IPS-20b (cell line): ENCODE results near the gene FAM20C.

Experiments
- H3K27ac ChIP-seq: one replicate; pipeline ENCODE4 v1.5.1; 2013; ENCODE audit warnings: low read length
- H3K27me3 ChIP-seq: 2 replicates; pipeline ENCODE4 v1.6.1; 2013; ENCODE audit warnings: mild to moderate bottlenecking, low read length, inconsistent platforms; ENCODE audit not compliant: insufficient read depth
- H3K36me3 ChIP-seq: 2 replicates; pipeline ENCODE4 v1.6.1; 2013; ENCODE audit warnings: low read depth, mild to moderate bottlenecking, inconsistent platforms, low read length, moderate library complexity; ENCODE audit not compliant: insufficient read depth
- H3K4me1 ChIP-seq: 2 replicates; pipeline ENCODE4 v1.6.1; 2013; ENCODE audit warnings: mild to moderate bottlenecking, control low read depth, inconsistent platforms, low read length, moderate library complexity; ENCODE audit not compliant: insufficient read depth
- H3K4me3 ChIP-seq: 2 replicates; pipeline ENCODE4 v1.5.1; 2013; ENCODE audit warnings: mild to moderate bottlenecking, low read length, inconsistent platforms
- H3K9ac ChIP-seq: 2 replicates; pipeline ENCODE4 v1.6.1; 2013; ENCODE audit warnings: low read depth, mild to moderate bottlenecking, inconsistent platforms, low read length, moderate library complexity
- H3K9me3 ChIP-seq: 2 replicates; pipeline ENCODE4 v1.6.1; 2013; ENCODE audit warnings: mild to moderate bottlenecking, low read depth, low read length, inconsistent platforms; ENCODE audit not compliant: insufficient read depth

FAM20C gene

GRCh38 chr7:273327-273726 is 81.0 kb downstream of the FAM20C start:
- Histone ChIP-seq H3K27ac (no peak overlapping the region), H3K27me3 (no peaks in the 10 kb centered on the region), H3K9ac (no peak overlapping the region), H3K4me3 (no peak overlapping the region), H3K9me3 (peaks cover 82% of the 10 kb centered on the region), H3K36me3 (no peaks in the 10 kb centered on the region), H3K4me1 (no peaks in the 10 kb centered on the region)

GRCh38 chr7:274266-274665 is 81.9 kb downstream of the FAM20C start:
- Histone ChIP-seq H3K9ac (no peak overlapping the region), H3K9me3 (peaks cover 72% of the 10 kb centered on the region), H3K27me3 (no peaks in the 10 kb centered on the region), H3K36me3 (no peaks in the 10 kb centered on the region), H3K4me3 (no peak overlapping the region), H3K4me1 (no peaks in the 10 kb centered on the region), H3K27ac (no peak overlapping the region)

GRCh38 chr7:276230-276835 is 84.0 kb downstream of the FAM20C start:
- Histone ChIP-seq H3K27me3 (no peaks in the 10 kb centered on the region), H3K27ac (no peak overlapping the region), H3K4me1 (no peaks in the 10 kb centered on the region), H3K4me3 (no peak overlapping the region), H3K9me3 (peaks cover 57% of the 10 kb centered on the region), H3K9ac (no peak overlapping the region), H3K36me3 (no peaks in the 10 kb centered on the region)

GRCh38 chr7:277228-277627 is 84.9 kb downstream of the FAM20C start:
- Histone ChIP-seq H3K27ac (no peak overlapping the region), H3K4me1 (no peaks in the 10 kb centered on the region), H3K27me3 (no peaks in the 10 kb centered on the region), H3K36me3 (no peaks in the 10 kb centered on the region), H3K9ac (no peak overlapping the region), H3K9me3 (peaks cover 59% of the 10 kb centered on the region), H3K4me3 (no peak overlapping the region)

- Histone ChIP-seq H3K9ac (no peak overlapping the region), H3K4me1 (no peaks in the 10 kb centered on the region), H3K36me3 (no peaks in the 10 kb centered on the region), H3K4me3 (no peak overlapping the region), H3K9me3 (peaks cover 51% of the 10 kb centered on the region), H3K27me3 (no peaks in the 10 kb centered on the region), H3K27ac (no peak overlapping the region)
Measured at GRCh38 chr7:278081-278480, 85.7 kb downstream of the FAM20C start.

- Histone ChIP-seq H3K9me3 (peaks cover 36% of the 10 kb centered on the region), H3K27me3 (no peaks in the 10 kb centered on the region), H3K9ac (no peak overlapping the region), H3K4me1 (no peaks in the 10 kb centered on the region), H3K4me3 (no peak overlapping the region), H3K36me3 (no peaks in the 10 kb centered on the region), H3K27ac (no peak overlapping the region)
Measured at GRCh38 chr7:279821-280220, 87.5 kb downstream of the FAM20C start.

- no peak overlapping the region for H3K4me3 ChIP-seq
- no peaks in the 10 kb centered on the region for H3K36me3 ChIP-seq
- H3K9me3 ChIP-seq = peaks cover 30% of the 10 kb centered on the region
- H3K27me3 ChIP-seq = no peaks in the 10 kb centered on the region; the same call in 1 of the 2 replicates
- H3K27ac ChIP-seq = no peak overlapping the region
- no peaks in the 10 kb centered on the region for H3K4me1 ChIP-seq
- no peak overlapping the region for H3K9ac ChIP-seq
Measured at GRCh38 chr7:280461-280860, 88.1 kb downstream of the FAM20C start.

GRCh38 chr7:281637-282036 is 89.3 kb downstream of the FAM20C start:
- Histone ChIP-seq H3K4me1 (no peaks in the 10 kb centered on the region), H3K27me3 (no peaks in the 10 kb centered on the region; the same call in 1 of the 2 replicates), H3K36me3 (no peaks in the 10 kb centered on the region), H3K9ac (no peak overlapping the region), H3K9me3 (peaks cover 18% of the 10 kb centered on the region), H3K27ac (no peak overlapping the region), H3K4me3 (no peak overlapping the region)

- Histone ChIP-seq H3K27me3 (peaks cover 4% of the 10 kb centered on the region; the same call in 1 of the 2 replicates), H3K4me3 (no peak overlapping the region), H3K9ac (no peak overlapping the region), H3K9me3 (peaks cover 8% of the 10 kb centered on the region), H3K27ac (no peak overlapping the region), H3K36me3 (no peaks in the 10 kb centered on the region), H3K4me1 (no peaks in the 10 kb centered on the region)
Measured at GRCh38 chr7:282621-283020, 90.2 kb downstream of the FAM20C start.

GRCh38 chr7:284762-285722 is 92.7 kb downstream of the FAM20C start:
- Histone ChIP-seq H3K9me3 (peaks cover 6% of the 10 kb centered on the region), H3K4me1 (no peaks in the 10 kb centered on the region), H3K9ac (no peak overlapping the region), H3K4me3 (no peak overlapping the region), H3K27ac (no peak overlapping the region), H3K36me3 (no peaks in the 10 kb centered on the region), H3K27me3 (peaks cover 28% of the 10 kb centered on the region; the same call in 1 of the 2 replicates)

- Histone ChIP-seq H3K9ac (no peak overlapping the region), H3K4me3 (no peak overlapping the region), H3K27ac (no peak overlapping the region), H3K4me1 (no peaks in the 10 kb centered on the region), H3K36me3 (no peaks in the 10 kb centered on the region), H3K27me3 (peaks cover 35% of the 10 kb centered on the region; the same call in 1 of the 2 replicates), H3K9me3 (peaks cover 6% of the 10 kb centered on the region)
Measured at GRCh38 chr7:285731-286130, 93.4 kb downstream of the FAM20C start.

GRCh38 chr7:286266-286665 is 93.9 kb downstream of the FAM20C start:
- H3K27ac ChIP-seq = no peak overlapping the region
- no peak overlapping the region for H3K4me3 ChIP-seq
- H3K4me1 ChIP-seq = no peaks in the 10 kb centered on the region
- H3K36me3 ChIP-seq = no peaks in the 10 kb centered on the region
- peaks cover 5% of the 10 kb centered on the region for H3K9me3 ChIP-seq
- no peak overlapping the region for H3K9ac ChIP-seq
- H3K27me3 ChIP-seq = peaks cover 39% of the 10 kb centered on the region; the same call in 1 of the 2 replicates
